ENCODE measurements around the gene VANGL2.

Gene VANGL2

DNA sequence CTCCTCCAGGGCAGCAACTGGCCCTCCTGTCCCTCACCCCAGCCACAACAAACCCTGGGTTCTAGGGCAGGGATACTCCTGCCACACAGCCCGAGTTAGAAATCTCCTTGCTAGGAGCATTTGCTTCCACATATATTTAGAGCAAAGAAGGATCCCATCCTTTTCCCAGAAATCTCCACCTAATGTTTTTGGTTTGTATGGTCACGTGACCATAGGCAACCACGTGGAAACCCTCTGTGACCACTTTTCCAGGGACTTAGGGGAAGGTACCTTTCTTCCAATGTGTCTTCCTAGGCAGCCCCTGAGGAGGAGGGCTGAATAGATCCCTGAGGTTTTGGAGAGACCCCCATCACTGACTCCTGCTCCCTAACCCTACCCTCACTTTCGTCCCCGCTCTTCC lies 25.5 kb downstream of the VANGL2 start:
- DNase-seq, result no peak

DNA sequence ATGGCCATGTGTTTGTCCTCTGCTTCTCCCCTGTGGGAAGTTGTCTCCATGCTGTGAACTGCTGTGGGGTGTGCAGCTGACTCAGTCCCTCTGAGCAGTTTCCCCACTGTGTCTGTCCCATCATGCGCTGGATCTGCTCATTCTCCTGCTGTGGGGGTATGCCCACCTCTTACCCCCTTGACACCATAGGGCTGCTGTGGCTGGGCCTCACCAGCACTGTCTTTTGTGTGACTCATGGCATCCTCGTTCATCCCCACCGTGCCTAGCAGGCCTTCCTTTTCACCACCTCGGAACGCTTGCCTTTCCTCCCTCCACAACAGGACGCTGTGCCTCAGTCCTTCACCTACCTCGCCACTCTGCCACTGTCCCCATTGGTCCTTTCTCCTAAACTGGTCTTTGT lies 27.3 kb downstream of the VANGL2 start:
- no peak for DNase-seq

DNA sequence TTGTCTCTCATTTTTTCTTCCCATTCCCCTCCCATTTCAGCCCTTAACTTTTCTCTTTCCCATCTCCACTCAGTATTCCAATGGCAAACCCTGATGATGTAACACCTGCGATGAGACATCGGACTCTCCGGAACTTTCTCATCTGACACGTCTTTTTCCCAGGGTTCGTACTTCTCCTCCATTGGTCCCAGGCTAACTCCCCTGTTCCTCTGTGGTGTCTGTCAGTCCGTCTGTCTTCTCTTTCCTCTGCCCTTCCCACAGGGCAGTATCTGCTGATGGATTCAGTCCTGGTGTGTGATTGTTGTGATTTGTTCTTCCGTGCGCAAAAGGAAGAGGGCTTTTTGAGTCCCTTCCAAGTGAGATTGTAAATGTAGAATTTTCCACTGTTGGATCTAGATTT lies 27.7 kb downstream of the VANGL2 start:
- DNase-seq, result no peak

DNA sequence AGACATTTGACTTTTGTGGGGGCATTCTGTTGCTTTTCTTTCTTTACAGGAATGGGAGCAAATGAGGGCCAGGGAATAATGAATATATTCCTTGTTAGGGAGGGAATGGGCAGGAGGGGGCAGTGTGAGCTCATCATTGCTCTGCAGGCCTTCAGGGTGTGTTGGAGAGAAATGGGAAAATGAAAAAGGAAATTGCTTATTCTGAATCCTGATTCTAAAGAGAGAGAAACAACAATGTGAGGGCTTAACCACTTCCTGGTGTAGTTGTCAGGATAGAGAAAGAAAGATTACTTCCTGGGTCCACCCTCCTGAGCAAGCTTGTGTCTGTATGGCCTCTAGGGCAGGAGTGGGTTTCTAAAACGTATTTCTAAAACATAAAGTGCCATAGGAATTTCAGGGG lies 28.3 kb downstream of the VANGL2 start:
- DNase-seq, result no peak

DNA sequence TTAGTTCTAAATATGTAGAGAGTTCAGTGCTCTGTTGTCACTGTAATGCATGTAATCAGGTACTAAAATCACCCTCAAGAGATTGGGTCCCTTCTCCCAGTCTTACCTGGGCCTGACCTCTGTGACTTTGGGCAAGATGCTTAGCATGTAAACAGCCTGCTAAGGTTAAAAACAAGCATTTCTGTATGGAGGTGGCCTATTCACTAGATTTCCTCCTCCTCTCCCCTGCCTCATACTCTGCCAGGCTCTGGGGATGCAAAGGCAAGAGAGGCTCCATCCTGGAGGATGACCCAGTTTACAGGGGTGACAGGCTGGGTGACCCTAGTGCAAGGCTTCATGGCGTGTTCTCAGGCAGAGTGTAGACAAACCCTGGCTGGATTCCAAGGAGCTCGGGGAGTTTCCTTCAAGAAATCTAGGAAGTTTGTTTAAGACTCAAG lies 28.8 kb downstream of the VANGL2 start:
- DNase-seq, result no peak

DNA sequence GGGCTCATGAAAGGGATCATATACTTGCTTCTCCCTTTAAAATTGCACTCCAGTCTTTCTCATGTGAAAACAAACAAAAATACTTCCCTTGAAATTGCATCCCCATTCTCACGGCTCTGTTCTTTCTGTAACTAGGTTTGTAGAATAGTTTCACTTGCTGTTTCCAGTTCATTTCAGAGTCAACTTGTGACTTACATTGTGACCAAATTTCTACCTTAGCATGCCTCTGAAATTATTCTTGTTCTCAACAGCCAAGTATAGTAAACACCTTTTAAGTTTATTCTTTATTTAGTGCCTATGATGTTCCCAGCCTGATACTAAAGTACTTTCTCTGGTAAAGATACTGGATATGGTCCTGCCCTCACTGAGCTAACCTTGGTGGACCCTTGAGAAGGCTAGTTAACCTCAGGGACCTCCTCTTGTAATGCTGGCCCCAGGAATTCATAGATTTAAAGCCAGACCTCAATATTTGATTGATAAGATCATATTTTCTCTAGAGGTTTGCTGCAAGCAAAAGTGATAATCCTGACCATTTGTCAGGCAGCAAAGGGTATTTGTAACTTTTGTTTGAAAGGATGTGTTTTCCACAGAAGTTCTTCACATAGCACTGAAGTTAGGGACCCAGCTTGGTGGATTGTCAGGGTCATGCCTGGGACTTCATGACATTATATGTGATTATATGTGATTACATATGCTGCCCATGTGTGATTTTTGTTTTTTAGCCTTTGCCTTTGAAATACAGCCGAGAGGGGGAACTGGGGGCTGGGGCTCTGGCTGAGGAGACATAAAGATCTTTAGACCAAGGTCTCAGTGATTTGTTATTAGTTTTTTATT lies 29.6 kb downstream of the VANGL2 start:
- no peak for DNase-seq

DNA sequence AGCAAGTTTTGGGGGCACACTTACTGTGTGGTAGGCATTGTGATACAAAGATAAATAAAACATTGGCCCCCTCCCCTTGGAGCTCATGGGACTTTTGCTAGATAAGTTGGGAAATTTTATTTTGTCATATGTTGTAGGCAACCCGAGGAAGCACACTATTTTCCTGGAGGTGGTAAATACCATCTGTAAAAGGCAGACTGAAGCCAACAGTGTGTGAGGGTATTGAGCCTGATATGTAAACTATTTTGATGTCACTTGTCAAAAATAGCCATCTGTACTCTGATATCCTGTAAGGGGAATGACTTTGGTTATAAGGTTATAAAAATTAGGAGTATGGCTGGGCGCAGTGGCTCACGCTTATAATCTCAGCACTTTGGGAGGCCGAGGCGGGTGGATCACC lies 30.6 kb downstream of the VANGL2 start:
- DNase-seq, result no peak

DNA sequence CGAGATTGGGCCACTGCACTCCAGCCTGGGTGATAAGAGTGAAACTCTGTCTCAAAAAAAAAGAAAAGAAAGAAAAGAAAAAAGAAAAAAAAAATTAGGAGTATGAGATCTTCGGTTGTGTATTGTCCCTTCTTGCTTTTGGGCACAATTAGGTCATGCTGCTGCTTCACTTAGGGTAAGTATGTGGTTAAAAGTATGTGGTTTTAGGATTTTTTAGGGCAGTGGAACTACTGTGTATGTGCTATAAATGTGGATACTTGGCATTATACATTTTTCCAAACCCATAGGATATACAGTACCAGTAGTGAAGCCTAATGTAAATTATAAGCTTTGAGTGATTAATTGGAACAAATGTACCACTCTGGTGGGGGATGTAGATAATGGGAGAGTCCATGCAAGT lies 31.2 kb downstream of the VANGL2 start:
- DNase-seq, result no peak

DNA sequence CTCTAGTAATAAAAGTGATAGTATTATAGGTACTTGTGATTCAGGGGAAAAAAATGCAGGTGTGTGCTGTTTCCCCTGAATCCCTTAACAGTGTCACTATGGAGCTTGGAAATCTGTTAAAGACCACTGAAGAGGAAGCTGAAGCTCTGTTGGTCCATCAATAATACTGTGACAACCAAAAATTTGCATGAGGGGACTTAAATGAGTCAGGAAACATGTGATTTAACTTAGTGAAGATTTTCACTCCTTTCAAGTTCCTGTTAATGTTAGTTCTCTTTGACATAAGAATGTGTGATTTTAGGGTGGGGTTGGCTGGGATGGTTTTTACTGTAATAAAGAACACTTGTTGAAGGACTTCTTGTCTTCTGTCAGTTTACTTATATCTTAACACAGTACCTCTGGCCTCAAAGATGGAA lies 32.0 kb downstream of the VANGL2 start:
- no peak for DNase-seq

DNA sequence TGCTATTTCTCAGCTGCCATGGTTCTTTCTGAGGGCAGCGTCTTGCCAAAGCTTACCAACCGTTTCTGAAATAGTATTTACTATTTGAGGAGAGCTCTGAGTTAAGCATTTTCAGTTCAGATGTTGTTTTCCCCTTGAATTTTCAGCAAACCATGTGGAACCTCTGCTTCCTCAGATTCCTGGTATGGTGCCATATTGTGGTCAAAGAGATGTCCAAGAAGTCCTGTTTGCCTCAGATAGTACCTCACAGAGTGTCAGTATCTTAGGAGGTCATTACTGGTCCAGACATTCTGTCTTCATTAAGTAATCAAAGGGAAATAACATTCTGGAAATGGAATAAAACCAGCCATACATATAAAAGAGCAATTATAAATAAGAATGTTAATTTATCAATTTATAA lies 36.6 kb downstream of the VANGL2 start:
- no peak for DNase-seq

DNA sequence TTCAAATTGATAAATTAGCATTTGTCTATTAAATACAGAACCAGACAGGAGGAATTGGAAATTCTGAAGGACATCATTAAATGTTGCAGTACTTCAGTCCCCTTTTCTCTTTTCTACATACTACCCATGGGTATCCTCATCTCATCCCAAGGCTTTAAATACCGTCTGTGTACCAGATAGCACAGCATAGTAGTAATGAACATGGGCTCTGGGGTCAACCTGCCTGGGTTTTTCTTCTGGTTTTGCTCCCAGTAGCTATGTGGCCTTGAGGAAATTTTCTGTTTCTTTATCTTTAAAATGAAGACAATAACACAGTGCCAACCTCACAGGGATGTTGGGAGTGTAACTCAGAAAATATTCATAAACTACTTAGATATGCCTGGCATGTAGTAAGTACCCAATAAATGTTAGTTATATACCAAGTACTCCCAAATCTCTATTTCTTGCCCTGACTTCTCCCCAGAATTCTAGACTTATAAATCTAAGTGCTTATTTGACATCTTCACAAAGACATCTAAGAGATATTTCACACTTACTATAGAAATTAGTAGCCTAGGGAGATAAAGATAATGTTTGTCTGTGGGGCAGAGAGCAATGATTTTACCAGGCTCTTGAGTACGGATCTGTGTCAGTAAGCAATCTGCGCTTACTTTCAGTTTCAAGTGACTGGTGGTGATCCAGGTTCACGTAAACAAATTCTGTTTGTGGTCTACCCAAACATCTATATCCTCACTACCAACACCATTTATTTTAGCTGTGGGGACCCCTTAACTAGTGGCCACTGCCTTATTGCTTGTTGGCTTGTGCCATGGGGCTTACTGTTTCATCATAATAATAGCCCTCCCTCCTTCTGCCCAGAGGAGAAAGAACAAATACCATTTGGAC lies 37.3 kb downstream of the VANGL2 start:
- no peak for DNase-seq

DNA sequence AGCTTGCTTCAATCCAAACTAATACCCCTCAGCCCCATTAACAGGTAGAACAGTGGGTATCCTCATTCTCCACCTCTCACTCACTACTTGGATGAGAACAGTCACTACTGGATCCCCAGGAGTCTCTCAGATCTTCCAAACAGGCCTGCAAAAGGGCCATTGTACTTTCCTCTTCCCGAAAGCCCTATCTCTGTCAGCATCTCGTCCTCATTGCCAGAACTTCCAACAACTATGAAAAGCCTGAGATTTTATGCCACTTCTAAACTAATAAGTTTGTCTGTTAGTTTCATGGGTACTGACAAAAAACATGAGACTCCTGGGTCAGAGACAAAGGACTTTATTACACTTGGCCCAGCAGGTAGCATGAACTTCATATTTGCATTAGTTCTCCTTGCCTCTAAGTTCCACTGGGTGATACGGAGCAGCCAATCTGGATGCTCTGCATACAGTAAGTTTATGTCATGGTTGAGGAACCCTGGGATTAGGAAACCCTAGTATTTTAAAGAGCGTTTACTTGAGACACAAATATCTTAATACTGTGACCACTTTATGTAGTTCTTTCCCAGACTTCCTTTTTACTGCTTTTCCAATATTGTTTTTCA lies 38.1 kb downstream of the VANGL2 start:
- DNase-seq, result no peak

DNA sequence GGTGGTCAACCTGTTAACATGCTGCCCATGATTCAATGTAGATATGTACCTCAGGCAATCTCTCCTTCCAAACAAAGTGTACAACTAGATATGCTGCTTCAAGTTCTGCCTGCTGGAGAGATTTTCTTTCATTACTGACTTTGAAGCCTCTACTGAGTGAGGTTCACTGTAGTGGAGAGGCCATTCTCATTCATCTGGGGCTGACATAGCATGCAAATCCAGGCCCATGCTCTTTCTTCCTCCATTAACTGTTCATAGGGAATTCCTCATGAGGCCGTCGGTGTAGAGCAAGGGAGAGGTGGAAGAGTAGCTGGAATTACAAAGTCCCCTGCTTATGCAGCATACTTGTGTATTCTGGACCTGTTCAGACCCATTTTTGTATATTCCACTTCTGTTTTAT lies 38.6 kb downstream of the VANGL2 start:
- DNase-seq, result no peak

DNA sequence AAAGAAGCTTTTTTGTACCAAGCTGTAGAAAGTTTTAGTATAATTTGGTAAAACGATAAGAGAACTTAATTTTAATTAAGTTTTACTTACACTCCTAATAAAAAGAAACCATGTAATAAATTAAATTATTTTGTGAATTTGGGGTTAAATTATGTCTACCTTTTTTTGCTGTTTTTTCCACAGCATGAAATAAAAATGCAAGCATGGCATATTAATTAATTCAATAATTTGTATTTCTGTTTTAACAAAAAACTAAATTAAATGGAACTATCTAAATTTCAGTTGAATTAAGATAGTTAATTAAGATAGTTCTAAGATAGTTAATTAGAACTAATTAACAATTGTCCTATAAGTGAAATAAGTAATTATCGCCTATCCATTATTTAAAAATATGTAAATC lies 39.4 kb downstream of the VANGL2 start:
- DNase-seq, result no peak

DNA sequence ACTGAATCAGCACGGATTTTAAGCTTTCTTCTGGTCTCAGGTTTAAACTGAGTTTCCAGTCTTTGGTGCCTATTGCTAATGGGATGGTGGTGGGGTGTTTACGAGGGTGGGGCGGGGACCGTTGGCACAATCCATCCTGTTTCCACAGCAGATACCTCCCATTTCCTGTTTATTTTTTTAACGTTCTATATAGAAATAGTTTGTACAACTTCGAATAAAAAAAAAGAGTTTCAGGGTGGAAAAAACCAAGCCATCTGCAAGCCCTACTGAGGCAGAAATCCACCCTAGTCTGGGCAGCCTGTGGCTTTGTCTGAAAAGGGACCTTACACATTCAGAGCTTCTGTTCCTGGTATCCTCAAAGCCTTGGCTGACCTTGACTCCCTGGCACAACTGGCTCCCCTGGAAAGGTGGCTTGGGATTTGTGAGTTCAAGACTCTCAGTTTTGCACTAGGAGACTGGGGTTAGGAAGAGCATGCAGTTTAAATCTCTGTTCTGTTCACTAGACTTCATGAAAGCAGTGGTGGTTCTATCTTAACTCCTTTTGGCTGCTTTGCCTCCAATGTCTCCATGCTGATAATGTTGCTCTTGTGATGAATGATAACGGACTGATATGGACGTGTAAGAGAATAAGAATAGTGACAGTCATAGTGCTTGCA lies 46.7 kb downstream of the VANGL2 start:
- DNase-seq, result no peak

DNA sequence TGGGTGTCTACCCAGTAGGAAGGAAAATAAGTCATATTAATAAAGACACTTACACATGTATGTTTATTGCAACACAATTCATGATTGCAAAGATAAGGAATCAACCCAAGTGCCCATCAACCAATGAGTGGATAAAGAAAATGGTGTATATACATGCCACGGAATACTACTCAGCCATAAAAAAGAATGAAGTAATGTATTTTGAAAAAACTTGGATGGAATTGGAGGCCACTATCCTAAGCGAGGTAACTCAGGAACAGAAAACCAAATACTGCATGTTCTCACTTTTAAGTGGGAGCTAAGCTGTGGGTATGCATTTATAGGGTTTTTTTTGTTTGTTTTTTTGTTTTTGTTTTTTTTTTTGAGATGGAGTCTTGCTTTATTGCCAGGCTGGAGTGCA lies 49.1 kb downstream of the VANGL2 start:
- no peak for DNase-seq

DNA sequence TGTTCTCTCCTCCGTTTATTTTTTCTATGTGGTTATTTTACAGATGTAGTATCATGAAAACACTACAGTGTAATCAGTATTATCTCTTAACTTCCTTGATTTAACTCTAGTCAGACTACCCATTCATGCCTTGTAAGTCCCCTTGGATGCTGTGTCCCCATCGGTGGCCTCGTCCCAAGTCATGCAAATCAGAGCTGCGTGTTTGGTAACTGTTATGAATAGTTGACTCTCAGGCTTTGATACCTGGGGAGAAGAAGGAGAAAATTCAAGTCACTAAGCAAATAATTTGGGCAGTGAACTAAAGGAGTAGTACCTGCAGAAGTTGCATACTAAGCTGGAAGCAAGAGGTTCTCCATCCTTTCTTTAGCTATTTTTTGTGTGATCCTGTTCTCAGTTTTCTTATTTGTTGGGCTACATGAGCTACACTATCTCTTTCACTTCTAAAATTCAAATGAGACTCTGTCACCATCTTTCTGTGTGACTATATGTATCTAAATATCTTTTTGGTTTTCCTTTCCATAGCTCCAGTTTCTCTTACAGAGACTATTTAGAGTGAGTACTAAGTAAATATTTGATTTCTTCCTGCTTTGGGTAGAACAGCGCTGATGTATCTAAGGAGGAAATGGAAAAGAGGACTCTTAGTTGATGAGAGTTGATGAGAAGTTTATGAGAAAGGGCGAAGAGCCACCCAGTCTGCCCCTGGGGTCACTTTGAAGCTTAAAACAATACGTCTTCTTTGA lies 50.9 kb downstream of the VANGL2 start:
- no peak for DNase-seq

DNA sequence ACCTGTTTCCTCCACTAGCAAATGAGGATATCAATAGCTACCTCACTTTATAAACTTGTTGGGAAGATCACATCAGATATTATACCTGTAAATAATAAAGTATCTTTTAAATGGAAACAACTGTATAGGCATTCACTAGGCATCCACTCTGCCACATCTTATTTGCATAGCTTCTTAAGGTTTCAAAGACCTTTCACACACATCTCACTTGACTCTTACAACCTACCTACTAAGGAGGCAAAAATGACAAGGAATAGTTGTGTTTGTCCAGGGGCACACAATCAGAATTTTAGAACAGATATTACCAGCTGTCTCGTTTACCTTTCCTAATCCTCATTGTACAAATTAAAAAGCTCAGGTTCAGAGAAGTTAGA lies 51.5 kb downstream of the VANGL2 start:
- no peak for DNase-seq

DNA sequence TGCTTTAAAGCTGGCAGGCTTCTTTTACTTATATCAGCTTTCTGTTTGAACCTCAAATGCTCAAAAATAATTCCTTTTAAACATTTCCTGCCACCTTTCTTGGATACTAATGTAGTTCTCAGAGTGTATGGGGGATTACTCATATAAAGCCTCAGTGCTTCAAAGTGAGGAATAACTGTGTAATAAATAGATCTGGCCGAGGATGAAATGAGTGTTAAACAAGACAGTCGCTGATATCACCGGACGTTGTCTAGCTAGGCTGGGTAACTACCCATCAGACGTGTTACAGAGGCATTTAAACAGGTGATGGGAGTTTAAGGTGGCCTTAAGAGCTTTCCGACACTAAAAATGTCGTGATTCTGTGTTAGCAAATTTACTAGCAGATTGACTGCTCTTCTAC lies 53.1 kb downstream of the VANGL2 start:
- no peak for DNase-seq

DNA sequence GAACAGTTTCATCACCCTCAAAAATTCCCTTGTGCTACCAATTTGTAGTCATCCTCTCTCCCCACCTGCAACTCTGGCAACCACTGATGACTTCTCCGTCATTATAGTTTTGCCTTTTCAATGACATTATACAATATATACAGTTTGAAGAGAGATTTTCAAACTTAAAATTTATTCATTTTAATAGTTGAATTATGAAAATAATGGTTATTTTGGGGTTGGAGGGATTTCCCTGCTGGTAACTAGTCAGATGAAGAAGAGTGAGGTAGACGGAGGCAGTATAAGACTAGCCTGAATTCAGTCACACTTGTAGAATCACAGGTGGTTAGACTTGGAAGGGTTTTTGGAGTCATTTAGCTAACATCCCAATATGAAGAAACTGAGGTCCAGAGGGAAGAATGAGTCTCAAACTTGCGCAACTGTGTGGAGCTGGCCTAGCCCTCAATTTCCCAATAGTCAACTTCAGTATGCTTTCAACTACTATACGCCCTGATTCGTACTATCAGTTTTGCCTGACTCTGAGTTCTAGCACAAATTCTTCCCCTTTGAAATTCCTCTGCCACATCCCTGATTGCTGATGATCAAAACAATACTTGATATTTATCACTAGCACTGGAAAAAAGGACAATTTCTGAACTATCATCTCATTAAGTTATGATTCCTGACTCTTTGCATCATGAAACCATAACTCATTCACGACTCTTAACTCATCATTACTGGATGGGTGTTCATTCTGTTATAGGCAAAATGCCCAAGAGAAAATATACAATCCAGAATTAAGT lies 54.2 kb downstream of the VANGL2 start:
- no peak for DNase-seq

DNA sequence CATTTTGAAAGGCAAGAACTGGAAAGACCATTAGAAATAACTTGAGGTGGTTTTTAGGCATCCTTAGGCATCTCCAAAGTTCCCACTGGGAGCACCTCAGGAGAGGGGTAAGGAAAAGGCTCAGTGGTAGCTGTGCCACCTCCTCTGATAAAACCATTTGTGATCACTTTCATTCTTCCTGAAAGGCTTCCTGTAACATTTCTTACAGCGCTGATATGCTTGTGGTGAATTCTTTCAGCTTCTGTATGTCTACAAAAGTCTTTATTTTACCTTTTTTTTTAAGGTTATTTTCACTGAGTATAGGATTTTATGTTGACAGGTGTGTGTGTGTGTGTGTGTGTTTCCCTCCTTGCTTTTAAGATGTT lies 54.8 kb downstream of the VANGL2 start:
- DNase-seq, result no peak

Measured in right kidney (tissue), 1 donor.